CD4-positive, alpha-beta T cell (primary cell): ENCODE results near the gene M1AP. TPM values are rescaled to one million over a fixed set of nuclear protein-coding genes. Genes with fewer than 3 reads are reported as not detected.

Source experiments
- ATAC-seq: fragments of 200-7000 bp; cut with Tn5 transposase; one replicate; pipeline ENCODE4 v1.10.0; 2022; ENCODE audit warnings: mild to moderate bottlenecking; ENCODE audit not compliant: poor library complexity
- CTCF ChIA-PET: fragments of 350-600 bp; sonication (Branson Sonifier 250); formaldehyde crosslinking; loops from one replicate; lab custom pipeline; 2021; ENCODE audit warnings: antibody characterized with exemption, inconsistent platforms; lab: Charles Lee
- POLR2A ChIA-PET: fragments of 350-600 bp; sonication (Branson Sonifier 250); formaldehyde crosslinking; loops from one replicate; lab custom pipeline; 2021; ENCODE audit warnings: antibody characterized with exemption, inconsistent platforms; lab: Charles Lee
- DNase-seq, 14 experiments: peaks; one replicate each; pipeline ENCODE4 v3.0.0-alpha.2; 2013 to 2020; ENCODE audit warnings: mixed read lengths in 2 of 14
- H3K27ac ChIP-seq, 2 donors: one replicate each; pipeline versions ENCODE4 v1.5.1 to v1.7.0; 2013; ENCODE audit warnings: low read length in 2 of 2, low read depth in 1 of 2, mild to moderate bottlenecking in 1 of 2
- H3K27me3 ChIP-seq, 2 experiments: 1 replicate in 1 of 2; 2 replicates in 1 of 2; pipeline versions ENCODE4 v1.6.1 to v1.7.0; 2013; ENCODE audit warnings: low read length in 2 of 2, control low read depth in 1 of 2, mild to moderate bottlenecking in 1 of 2, moderate library complexity in 1 of 2; ENCODE audit not compliant: insufficient read depth in 2 of 2, control insufficient read depth in 1 of 2
- H3K36me3 ChIP-seq: one replicate; pipeline ENCODE4 v1.6.1; 2013; ENCODE audit warnings: low read length, control low read depth; ENCODE audit not compliant: insufficient read depth
- H3K4me1 ChIP-seq: one replicate; pipeline ENCODE4 v1.6.1; 2013; ENCODE audit warnings: low read length, control low read depth; ENCODE audit not compliant: insufficient read depth
- H3K4me3 ChIP-seq: one replicate; pipeline ENCODE4 v1.5.1; 2013; ENCODE audit warnings: mild to moderate bottlenecking, low read length, moderate library complexity
- H3K9me3 ChIP-seq, 2 experiments: 1 replicate in 1 of 2; 2 replicates in 1 of 2; pipeline versions ENCODE4 v1.6.1 to v1.7.0; 2013; ENCODE audit warnings: low read length in 2 of 2, mild to moderate bottlenecking in 2 of 2, control low read depth in 1 of 2, moderate library complexity in 1 of 2; ENCODE audit not compliant: control insufficient read depth in 1 of 2, insufficient read depth in 1 of 2
- H3K27ac Mint-ChIP-seq: one replicate; pipeline ENCODE4 v1.8.0; 2020; ENCODE audit warnings: mixed read lengths
- H3K27me3 Mint-ChIP-seq: one replicate; pipeline ENCODE4 v1.8.0; 2021; ENCODE audit warnings: mixed read lengths
- H3K36me3 Mint-ChIP-seq: one replicate; pipeline ENCODE4 v1.8.0; 2021; ENCODE audit warnings: low read depth, mixed read lengths
- H3K4me1 Mint-ChIP-seq: one replicate; pipeline ENCODE4 v1.8.0; 2021; ENCODE audit warnings: low read depth, mixed read lengths
- H3K4me3 Mint-ChIP-seq: one replicate; pipeline ENCODE4 v1.8.0; 2020; ENCODE audit warnings: mild to moderate bottlenecking, mixed read lengths
- H3K9me3 Mint-ChIP-seq: one replicate; pipeline ENCODE4 v1.8.0; 2020; ENCODE audit warnings: mixed read lengths
- intact Hi-C, 2 experiments: fragments of 100-400 bp; cut with DNase I in 1 of 2; cut with micrococcal nuclease in 1 of 2; formaldehyde crosslinking; loops; one replicate each; pipeline versions ENCODE4 v1.15.1 to v1.9.0; 2023 to 2025; cut with DNase I, micrococcal nuclease
- total RNA-seq, 174 experiments: library from RNA in 2 of 174; stranded (reverse) in 2 of 174; gene quantifications; one replicate each; pipeline ENCODE4 v1.2.3 and lab custom pipeline; 2021 to 2026
- TF ChIP-seq, protein P1 (sequence below): fragments of 200-600 bp; IDR thresholded peaks from one replicate; pipeline ENCODE4 v1.8.0; 2022; ENCODE audit warnings: antibody characterized with exemption, mild to moderate bottlenecking

The M1AP gene
- total RNA-seq, 2 experiments from 2014 or later: not detected

DNA sequence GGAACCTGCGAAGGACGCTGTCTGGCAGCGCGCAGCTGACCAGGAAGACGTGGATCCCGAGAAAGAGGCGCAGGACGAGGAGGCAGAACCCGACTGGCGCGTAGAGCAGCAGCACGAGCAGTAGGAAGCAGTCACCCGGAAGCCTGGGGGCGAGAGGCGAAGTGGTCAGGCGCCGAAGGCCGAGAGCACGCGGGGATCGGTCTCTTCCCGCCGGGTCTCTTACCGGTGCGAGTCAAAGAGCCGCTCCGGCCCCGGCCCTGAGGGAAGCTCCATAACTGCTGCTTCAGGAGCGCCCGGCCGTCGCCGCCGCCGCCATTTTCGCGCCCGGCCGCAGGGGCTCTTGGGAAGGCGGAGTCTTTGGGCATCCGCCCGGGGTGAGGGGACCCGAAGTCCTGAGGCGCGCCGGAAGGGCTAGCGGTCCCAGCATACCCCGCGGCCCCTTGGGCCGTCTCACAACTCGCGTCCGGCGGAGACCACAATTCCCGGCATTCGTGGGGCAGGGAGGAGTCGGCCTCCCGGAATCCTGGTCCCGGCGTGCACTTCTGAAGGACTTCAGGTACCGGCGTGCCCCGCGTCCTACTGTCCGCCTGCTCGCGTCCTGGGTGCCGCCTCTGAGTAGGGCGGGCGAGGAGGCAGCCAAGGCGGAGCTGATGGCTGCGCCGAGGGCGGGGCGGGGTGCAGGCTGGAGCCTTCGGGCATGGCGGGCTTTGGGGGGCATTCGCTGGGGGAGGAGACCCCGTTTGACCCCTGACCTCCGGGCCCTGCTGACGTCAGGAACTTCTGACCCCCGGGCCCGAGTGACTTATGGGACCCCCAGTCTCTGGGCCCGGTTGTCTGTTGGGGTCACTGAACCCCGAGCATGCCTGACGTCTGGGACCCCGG is 118.5 kb downstream of the M1AP start, which contains the start of the genes AUP1 and HTRA2:
Gene AUP1 (minus strand): TSS at position 350 of the 882 bp plus-strand sequence. CDS start 77 bp downstream, at position 273.
Gene HTRA2 (plus strand): TSS at position 577 of the 882 bp plus-strand sequence. CDS start 74 bp downstream, at position 651.
- Mint-ChIP-seq H3K27ac (peak within 1 kb of the TSS; percentile 89), H3K4me1 (peaks cover 42% of the 10 kb centered on the region), H3K9me3 (no peaks in the 10 kb centered on the region), H3K4me3 (peak within 1 kb of the TSS; percentile 92), H3K36me3 (peaks cover 57% of the 10 kb centered on the region), H3K27me3 (no peaks in the 10 kb centered on the region)
- intact Hi-C loops: loop anchor here (1.0 to 10.0 kb wide), 9 partner anchors 15 to 705 kb away; partner anchors contain the start of genes DOK1 (in 2 of the 2), CCDC142 (in 1 of the 2), PCGF1 (in 1 of the 2) and STAMBP (in 1 of the 2)
- Histone ChIP-seq H3K4me1 (peaks cover 35% of the 10 kb centered on the region), H3K27me3 (no peaks in the 10 kb centered on the region), H3K4me3 (peak within 1 kb of the TSS; percentile 84), H3K36me3 (peaks cover 42% of the 10 kb centered on the region), H3K9me3 (peaks cover 0 to 6% of the 10 kb centered on the region in 2 experiments), H3K27ac (peak within 1 kb of the TSS; percentile 79 to 86)
- TF ChIP-seq, protein P1, sequence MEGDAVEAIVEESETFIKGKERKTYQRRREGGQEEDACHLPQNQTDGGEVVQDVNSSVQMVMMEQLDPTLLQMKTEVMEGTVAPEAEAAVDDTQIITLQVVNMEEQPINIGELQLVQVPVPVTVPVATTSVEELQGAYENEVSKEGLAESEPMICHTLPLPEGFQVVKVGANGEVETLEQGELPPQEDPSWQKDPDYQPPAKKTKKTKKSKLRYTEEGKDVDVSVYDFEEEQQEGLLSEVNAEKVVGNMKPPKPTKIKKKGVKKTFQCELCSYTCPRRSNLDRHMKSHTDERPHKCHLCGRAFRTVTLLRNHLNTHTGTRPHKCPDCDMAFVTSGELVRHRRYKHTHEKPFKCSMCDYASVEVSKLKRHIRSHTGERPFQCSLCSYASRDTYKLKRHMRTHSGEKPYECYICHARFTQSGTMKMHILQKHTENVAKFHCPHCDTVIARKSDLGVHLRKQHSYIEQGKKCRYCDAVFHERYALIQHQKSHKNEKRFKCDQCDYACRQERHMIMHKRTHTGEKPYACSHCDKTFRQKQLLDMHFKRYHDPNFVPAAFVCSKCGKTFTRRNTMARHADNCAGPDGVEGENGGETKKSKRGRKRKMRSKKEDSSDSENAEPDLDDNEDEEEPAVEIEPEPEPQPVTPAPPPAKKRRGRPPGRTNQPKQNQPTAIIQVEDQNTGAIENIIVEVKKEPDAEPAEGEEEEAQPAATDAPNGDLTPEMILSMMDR: no peak
- ATAC-seq (peak; percentile 90), DNase-seq (peak; percentile 69 to 94 (median 80))
- CTCF ChIA-PET: interaction anchor here (1.5 to 4.6 kb wide), 5 partner anchors 15 to 75 kb away, joined by 3 to 34 read pairs (median 6); partner anchors contain the start of genes CCDC142, INO80B, PCGF1 and TLX2
- POLR2A ChIA-PET: interaction anchor here (0.7 to 3.8 kb wide), 17 partner anchors 9 to 706 kb away, joined by 3 to 37 read pairs (median 10); partner anchors contain the start of genes CCDC142, INO80B, LBX2 and MRPL53

DNA sequence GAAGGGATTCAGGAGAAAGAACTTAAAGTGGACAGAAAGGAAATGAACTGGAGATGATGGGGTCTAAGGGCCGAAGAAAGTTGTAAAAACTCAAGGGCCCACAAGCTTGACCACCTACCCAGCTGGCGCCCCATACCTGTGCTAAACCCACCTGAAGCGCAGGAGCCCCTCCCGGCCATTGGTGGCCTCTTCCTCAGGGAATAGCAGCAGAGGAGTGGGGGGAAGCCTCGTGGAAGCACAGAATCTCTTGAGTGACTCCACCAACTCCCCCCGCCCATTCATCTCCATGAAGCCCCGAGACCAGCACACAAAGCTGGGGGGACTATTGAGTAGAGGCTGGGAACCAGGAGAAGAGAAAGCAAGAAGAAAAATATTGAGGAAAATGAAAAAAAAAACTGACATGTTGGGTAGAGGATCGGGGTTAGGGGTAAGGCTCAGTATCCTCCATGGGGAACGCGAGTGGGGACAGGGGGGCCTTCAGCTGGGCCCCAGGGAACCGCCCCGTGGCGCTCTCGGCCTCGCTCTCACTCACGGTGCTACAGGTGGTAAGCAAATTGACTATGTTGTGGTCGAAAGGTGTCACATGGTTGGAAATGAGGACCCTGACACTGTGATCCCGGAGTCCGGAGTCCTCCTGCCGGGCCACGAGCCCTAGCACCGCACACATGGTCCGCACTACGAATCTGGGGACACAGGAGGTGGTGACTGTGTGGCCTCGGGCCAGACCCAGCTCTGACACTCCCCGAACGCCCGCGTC is 119.4 kb downstream of the M1AP start:
- ATAC-seq (peak; percentile 1), DNase-seq (peak in 2 of 14 experiments; percentile 14 to 28)
- Histone ChIP-seq H3K9me3 (peaks cover 0 to 6% of the 10 kb centered on the region in 2 experiments), H3K27ac (peak overlapping the region; percentile 79 to 86), H3K36me3 (peaks cover 42% of the 10 kb centered on the region), H3K4me1 (peaks cover 35% of the 10 kb centered on the region), H3K4me3 (peak overlapping the region; percentile 84), H3K27me3 (no peaks in the 10 kb centered on the region)
- Mint-ChIP-seq H3K4me3 (peak overlapping the region; percentile 92), H3K27me3 (no peaks in the 10 kb centered on the region), H3K27ac (peak overlapping the region; percentile 89), H3K9me3 (no peaks in the 10 kb centered on the region), H3K4me1 (peaks cover 42% of the 10 kb centered on the region), H3K36me3 (peaks cover 57% of the 10 kb centered on the region)
- TF ChIP-seq, protein P1: no peak
- POLR2A ChIA-PET: interaction anchor here (1.4 to 3.8 kb wide), 13 partner anchors 8 to 137 kb away, joined by 4 to 37 read pairs (median 11); partner anchors contain the start of genes CCDC142, INO80B, LBX2 and MRPL53
- CTCF ChIA-PET: interaction anchor here (0.8 to 4.6 kb wide), 6 partner anchors 14 to 74 kb away, joined by 3 to 34 read pairs (median 5); partner anchors contain the start of genes CCDC142, INO80B, PCGF1 and TLX2
- intact Hi-C loops: loop anchor here (1.0 to 2.0 kb wide), 5 partner anchors 14 to 46 kb away; partner anchors contain the start of genes CCDC142 (in 1 of the 2), DOK1 (in 1 of the 2), PCGF1 (in 1 of the 2) and TLX2 (in 1 of the 2)
